Measurements from ENCODE around the gene CBLC.

- TF ChIP-seq POLR2AphosphoS5 (IDR thresholded peaks at IDR 0.05; ENCODE audit: low read depth, low read length): no peak
- no peak for TF ChIP-seq POLR2A (IDR thresholded peaks at IDR 0.05; ENCODE audit: low read depth, low read length)
Observed at GRCh38 chr19:44772959-44773358, 4.7 kb upstream of the CBLC start.

Data from GM12892 (cell line).